Measurements from ENCODE around the gene COL17A1.

COL17A1 gene

GRCh38 chr10:104103956-104104355 is 18.3 kb upstream of the COL17A1 start:
- H2AFZ ChIP-seq (ENCODE audit: low read depth, low read length): no peak overlapping the region
- H3K27me3 ChIP-seq (ENCODE audit: insufficient read depth, low read length, poor library complexity): peaks cover 17% of the 10 kb centered on the region
- H3K27ac ChIP-seq (ENCODE audit: low read length): no peak overlapping the region
- no peaks in the 10 kb centered on the region for H3K36me3 ChIP-seq (ENCODE audit: insufficient read depth, low read length)
- DNase-seq: no peak
- no peaks in the 10 kb centered on the region for H3K79me2 ChIP-seq (ENCODE audit: insufficient read depth, low read length)
- no peaks in the 10 kb centered on the region for H4K20me1 ChIP-seq (ENCODE audit: insufficient read depth, low read length)
- H3K9me3 ChIP-seq (ENCODE audit: insufficient read depth, low read length, severe bottlenecking): no peaks in the 10 kb centered on the region
- H3K9ac ChIP-seq (ENCODE audit: low read depth, low read length): no peak overlapping the region
- no peak for ATAC-seq (ENCODE audit: insufficient read depth, low read depth)
- no peak overlapping the region for H3K4me3 ChIP-seq (ENCODE audit: low read depth in 1 of 2, low read length in 2 of 2)
- no peak for TF ChIP-seq CTCF (IDR thresholded peaks at IDR 0.05; ENCODE audit: borderline replicate concordance, extremely low read depth, low read length, poor library complexity, severe bottlenecking)
- TF ChIP-seq EZH2 (IDR thresholded peaks at IDR 0.05; ENCODE audit: borderline replicate concordance, low read depth, low read length, severe bottlenecking): no peak
- no peak overlapping the region for H3K4me2 ChIP-seq (ENCODE audit: insufficient read depth, low read length)
- no peaks in the 10 kb centered on the region for H3K4me1 ChIP-seq (ENCODE audit: insufficient read depth, low read length)

GRCh38 chr10:104101902-104102301 is 16.2 kb upstream of the COL17A1 start:
- Histone ChIP-seq H2AFZ (ENCODE audit: low read depth, low read length) (no peak overlapping the region), H3K79me2 (ENCODE audit: insufficient read depth, low read length) (no peaks in the 10 kb centered on the region), H3K27me3 (ENCODE audit: insufficient read depth, low read length, poor library complexity) (peaks cover 22% of the 10 kb centered on the region), H4K20me1 (ENCODE audit: insufficient read depth, low read length) (no peaks in the 10 kb centered on the region), H3K4me3 (ENCODE audit: low read depth in 1 of 2, low read length in 2 of 2) (no peak overlapping the region), H3K9me3 (ENCODE audit: insufficient read depth, low read length, severe bottlenecking) (no peaks in the 10 kb centered on the region), H3K27ac (ENCODE audit: low read length) (no peak overlapping the region), H3K4me2 (ENCODE audit: insufficient read depth, low read length) (no peak overlapping the region), H3K36me3 (ENCODE audit: insufficient read depth, low read length) (no peaks in the 10 kb centered on the region), H3K4me1 (ENCODE audit: insufficient read depth, low read length) (no peaks in the 10 kb centered on the region), H3K9ac (ENCODE audit: low read depth, low read length) (no peak overlapping the region)
- TF ChIP-seq CTCF (IDR thresholded peaks at IDR 0.05; ENCODE audit: borderline replicate concordance, extremely low read depth, low read length, poor library complexity, severe bottlenecking) (no peak), EZH2 (IDR thresholded peaks at IDR 0.05; ENCODE audit: borderline replicate concordance, low read depth, low read length, severe bottlenecking) (no peak)
- no peak for DNase-seq
- no peak for ATAC-seq (ENCODE audit: insufficient read depth, low read depth)

GRCh38 chr10:104100795-104101194 is 15.1 kb upstream of the COL17A1 start:
- Histone ChIP-seq H3K36me3 (ENCODE audit: insufficient read depth, low read length) (no peaks in the 10 kb centered on the region), H3K9ac (ENCODE audit: low read depth, low read length) (no peak overlapping the region), H3K4me2 (ENCODE audit: insufficient read depth, low read length) (no peak overlapping the region), H3K27ac (ENCODE audit: low read length) (no peak overlapping the region), H3K9me3 (ENCODE audit: insufficient read depth, low read length, severe bottlenecking) (no peaks in the 10 kb centered on the region), H4K20me1 (ENCODE audit: insufficient read depth, low read length) (no peaks in the 10 kb centered on the region), H3K4me3 (ENCODE audit: low read depth in 1 of 2, low read length in 2 of 2) (no peak overlapping the region), H3K27me3 (ENCODE audit: insufficient read depth, low read length, poor library complexity) (peaks cover 22% of the 10 kb centered on the region), H3K79me2 (ENCODE audit: insufficient read depth, low read length) (no peaks in the 10 kb centered on the region), H2AFZ (ENCODE audit: low read depth, low read length) (no peak overlapping the region), H3K4me1 (ENCODE audit: insufficient read depth, low read length) (no peaks in the 10 kb centered on the region)
- TF ChIP-seq CTCF (IDR thresholded peaks at IDR 0.05; ENCODE audit: borderline replicate concordance, extremely low read depth, low read length, poor library complexity, severe bottlenecking) (no peak), EZH2 (IDR thresholded peaks at IDR 0.05; ENCODE audit: borderline replicate concordance, low read depth, low read length, severe bottlenecking) (no peak)
- ATAC-seq (ENCODE audit: insufficient read depth, low read depth) (no peak), DNase-seq (no peak)

GRCh38 chr10:104099941-104100340 is 14.3 kb upstream of the COL17A1 start:
- Histone ChIP-seq H3K36me3 (ENCODE audit: insufficient read depth, low read length) (no peaks in the 10 kb centered on the region), H3K79me2 (ENCODE audit: insufficient read depth, low read length) (no peaks in the 10 kb centered on the region), H3K9me3 (ENCODE audit: insufficient read depth, low read length, severe bottlenecking) (no peaks in the 10 kb centered on the region), H3K9ac (ENCODE audit: low read depth, low read length) (no peak overlapping the region), H3K27me3 (ENCODE audit: insufficient read depth, low read length, poor library complexity) (peaks cover 22% of the 10 kb centered on the region), H2AFZ (ENCODE audit: low read depth, low read length) (no peak overlapping the region), H3K4me2 (ENCODE audit: insufficient read depth, low read length) (no peak overlapping the region), H4K20me1 (ENCODE audit: insufficient read depth, low read length) (no peaks in the 10 kb centered on the region), H3K4me1 (ENCODE audit: insufficient read depth, low read length) (no peaks in the 10 kb centered on the region), H3K27ac (ENCODE audit: low read length) (no peak overlapping the region), H3K4me3 (ENCODE audit: low read depth in 1 of 2, low read length in 2 of 2) (no peak overlapping the region)
- ATAC-seq (ENCODE audit: insufficient read depth, low read depth) (no peak), DNase-seq (no peak)
- TF ChIP-seq EZH2 (IDR thresholded peaks at IDR 0.05; ENCODE audit: borderline replicate concordance, low read depth, low read length, severe bottlenecking) (no peak), CTCF (IDR thresholded peaks at IDR 0.05; ENCODE audit: borderline replicate concordance, extremely low read depth, low read length, poor library complexity, severe bottlenecking) (no peak)

Data from DND-41 (cell line).